ENCODE measurements around the gene SCT. TPM values are rescaled to one million over a fixed set of nuclear protein-coding genes. Genes with fewer than 3 reads are reported as not detected.
A peak's percentile ranks its signal among the peaks of the same experiment; 100 is the strongest.

Gene SCT
- total RNA-seq, 1 donor from 2014 or later, result not detected

DNA sequence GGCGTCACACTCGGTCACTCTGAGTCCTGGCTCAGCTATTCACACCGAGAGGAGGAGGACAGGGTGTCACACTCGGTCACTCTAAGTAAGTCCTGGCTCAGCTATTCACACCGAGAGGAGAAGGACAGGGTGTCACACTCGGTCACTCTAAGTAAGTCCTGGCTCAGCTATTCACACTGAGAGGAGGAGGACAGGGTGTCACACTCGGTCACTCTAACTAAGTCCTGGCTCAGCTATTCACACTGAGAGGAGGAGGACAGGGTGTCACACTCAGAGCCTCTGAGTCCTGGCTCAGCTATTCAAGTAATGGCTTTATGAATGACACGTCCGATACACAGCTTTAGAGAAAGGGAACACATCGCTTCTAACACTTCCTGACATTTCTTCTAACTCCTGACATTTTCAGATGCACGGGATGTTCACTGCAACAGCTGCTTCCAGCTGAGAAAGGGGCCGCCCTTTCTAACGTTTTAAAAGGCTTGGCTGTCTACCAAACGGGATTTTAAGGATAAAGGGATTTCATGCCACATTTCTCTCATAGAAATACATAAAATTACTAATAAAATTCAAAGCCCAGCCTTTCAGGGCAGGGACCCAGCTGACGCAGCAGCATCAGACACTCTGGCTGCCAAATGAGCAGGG lies 38.2 kb upstream of the SCT start:
- H3K27me3 ChIP-seq, result no peaks in the 10 kb centered on the region
- intact Hi-C loops (cut with DNase I), result no loop called here
- no peaks in the 10 kb centered on the region for H3K36me3 ChIP-seq
- no peak for DNase-seq (ENCODE audit: extremely low spot score in 2 of 2)
- H3K4me3 ChIP-seq, result no peak overlapping the region
- H3K9me3 ChIP-seq, result no peaks in the 10 kb centered on the region
- TF ChIP-seq, protein P1, sequence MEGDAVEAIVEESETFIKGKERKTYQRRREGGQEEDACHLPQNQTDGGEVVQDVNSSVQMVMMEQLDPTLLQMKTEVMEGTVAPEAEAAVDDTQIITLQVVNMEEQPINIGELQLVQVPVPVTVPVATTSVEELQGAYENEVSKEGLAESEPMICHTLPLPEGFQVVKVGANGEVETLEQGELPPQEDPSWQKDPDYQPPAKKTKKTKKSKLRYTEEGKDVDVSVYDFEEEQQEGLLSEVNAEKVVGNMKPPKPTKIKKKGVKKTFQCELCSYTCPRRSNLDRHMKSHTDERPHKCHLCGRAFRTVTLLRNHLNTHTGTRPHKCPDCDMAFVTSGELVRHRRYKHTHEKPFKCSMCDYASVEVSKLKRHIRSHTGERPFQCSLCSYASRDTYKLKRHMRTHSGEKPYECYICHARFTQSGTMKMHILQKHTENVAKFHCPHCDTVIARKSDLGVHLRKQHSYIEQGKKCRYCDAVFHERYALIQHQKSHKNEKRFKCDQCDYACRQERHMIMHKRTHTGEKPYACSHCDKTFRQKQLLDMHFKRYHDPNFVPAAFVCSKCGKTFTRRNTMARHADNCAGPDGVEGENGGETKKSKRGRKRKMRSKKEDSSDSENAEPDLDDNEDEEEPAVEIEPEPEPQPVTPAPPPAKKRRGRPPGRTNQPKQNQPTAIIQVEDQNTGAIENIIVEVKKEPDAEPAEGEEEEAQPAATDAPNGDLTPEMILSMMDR (IDR thresholded peaks at IDR 0.05), result no peak
- TF ChIP-seq POLR2A (IDR thresholded peaks at IDR 0.05) (no peak), POLR2AphosphoS5 (IDR thresholded peaks at IDR 0.05; ENCODE audit: insufficient read depth in 1 of 2, low read depth in 1 of 2) (peak in 1 of 2 donors; percentile 68)
- peak overlapping the region; percentile 76 for H3K27ac ChIP-seq
- H3K4me1 ChIP-seq, result peaks cover 15% of the 10 kb centered on the region

DNA sequence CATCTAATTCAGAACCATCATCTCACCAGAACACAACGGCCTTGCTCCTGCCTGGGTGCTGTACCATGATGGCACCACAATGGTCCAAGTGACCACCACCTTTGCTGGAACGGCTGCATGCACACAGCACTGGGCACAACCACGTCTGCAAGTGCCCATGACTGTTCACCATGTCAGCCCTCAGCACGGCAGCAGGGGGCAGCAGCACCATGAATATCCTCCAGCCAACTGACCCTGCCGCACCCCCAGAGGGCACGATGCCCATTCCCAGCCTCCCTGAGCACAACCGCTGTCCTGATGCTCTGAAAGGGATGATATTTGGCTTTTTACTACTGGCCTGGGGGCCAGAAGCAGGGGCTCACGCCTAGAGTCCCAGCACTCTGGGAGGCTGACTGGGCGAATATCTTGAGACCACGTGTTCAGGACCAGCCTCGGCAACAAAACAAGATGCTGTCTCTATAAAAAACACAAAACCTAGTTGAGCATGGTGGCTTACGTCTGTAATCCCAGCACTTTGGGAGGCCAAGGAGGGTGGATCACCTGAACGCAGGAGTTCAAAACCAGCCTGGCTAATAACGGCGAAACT lies 35.8 kb upstream of the SCT start:
- TF ChIP-seq POLR2A (IDR thresholded peaks at IDR 0.05), result no peak
- TF ChIP-seq, protein P1 (IDR thresholded peaks at IDR 0.05), result peak; percentile 41 to 73 (median 69)
- TF ChIP-seq POLR2AphosphoS5 (IDR thresholded peaks at IDR 0.05; ENCODE audit: insufficient read depth in 1 of 2, low read depth in 1 of 2), result peak in 1 of 2 donors; percentile 32
- no peak for DNase-seq (ENCODE audit: extremely low spot score in 2 of 2)
- H3K36me3 ChIP-seq, result peaks cover 0 to 4% of the 10 kb centered on the region in 2 donors
- H3K9me3 ChIP-seq, result no peaks in the 10 kb centered on the region
- H3K4me3 ChIP-seq, result no peak overlapping the region
- H3K27ac ChIP-seq, result no peak overlapping the region
- intact Hi-C loops (cut with DNase I), result loop anchor here (5.0 kb wide), 1 partner anchor 65 kb away; no protein-coding TSS in a partner anchor
- H3K4me1 ChIP-seq, result peaks cover 17% of the 10 kb centered on the region
- no peaks in the 10 kb centered on the region for H3K27me3 ChIP-seq

DNA sequence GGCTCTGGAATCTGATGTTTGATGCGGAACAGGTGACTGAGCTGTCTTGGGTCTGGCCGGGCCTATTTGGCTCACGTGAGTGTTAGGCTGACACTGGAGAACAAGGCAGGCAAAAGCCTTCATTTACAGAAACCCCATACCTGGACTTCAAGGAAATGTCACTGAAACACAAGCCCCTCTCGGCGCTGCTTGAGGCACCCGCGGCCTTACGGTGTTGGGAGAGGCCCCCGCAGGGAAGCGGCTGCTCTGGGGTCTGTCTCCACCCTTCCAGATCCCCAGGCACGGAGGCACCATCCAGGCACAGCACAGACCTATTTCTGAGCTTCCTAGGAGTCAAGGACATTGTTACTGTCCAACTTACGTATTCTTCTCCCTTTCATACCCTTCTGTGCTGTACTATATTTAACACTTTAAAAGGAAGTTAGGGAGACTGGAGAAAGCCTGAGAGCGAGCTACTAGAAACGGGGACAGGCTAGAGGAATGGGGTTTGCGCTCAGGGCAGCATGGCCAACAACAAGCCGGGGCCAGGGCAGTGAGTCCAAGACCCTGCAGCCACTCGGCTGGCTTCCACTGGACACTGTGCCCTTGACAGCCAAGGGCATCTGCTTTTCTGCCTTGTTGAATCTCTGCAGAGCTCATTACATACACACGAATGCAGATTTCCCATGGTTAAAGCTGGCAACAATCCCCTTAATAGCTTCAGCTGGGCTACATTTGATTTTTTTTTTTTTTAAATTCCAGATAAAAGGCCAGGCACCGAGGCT lies 33.9 kb upstream of the SCT start:
- TF ChIP-seq POLR2AphosphoS5 (IDR thresholded peaks at IDR 0.05; ENCODE audit: insufficient read depth in 1 of 2, low read depth in 1 of 2) (no peak), POLR2A (IDR thresholded peaks at IDR 0.05) (no peak)
- TF ChIP-seq, protein P1 (IDR thresholded peaks at IDR 0.05), result no peak
- H3K9me3 ChIP-seq, result no peaks in the 10 kb centered on the region
- intact Hi-C loops (cut with DNase I), result loop anchor here (5.0 kb wide), 1 partner anchor 66 kb away; no protein-coding TSS in a partner anchor
- DNase-seq (ENCODE audit: extremely low spot score in 2 of 2), result no peak
- peaks cover 15% of the 10 kb centered on the region for H3K4me1 ChIP-seq
- no peaks in the 10 kb centered on the region for H3K27me3 ChIP-seq
- H3K4me3 ChIP-seq, result no peak overlapping the region
- H3K36me3 ChIP-seq, result peaks cover 0 to 4% of the 10 kb centered on the region in 2 donors
- H3K27ac ChIP-seq, result no peak overlapping the region

DNA sequence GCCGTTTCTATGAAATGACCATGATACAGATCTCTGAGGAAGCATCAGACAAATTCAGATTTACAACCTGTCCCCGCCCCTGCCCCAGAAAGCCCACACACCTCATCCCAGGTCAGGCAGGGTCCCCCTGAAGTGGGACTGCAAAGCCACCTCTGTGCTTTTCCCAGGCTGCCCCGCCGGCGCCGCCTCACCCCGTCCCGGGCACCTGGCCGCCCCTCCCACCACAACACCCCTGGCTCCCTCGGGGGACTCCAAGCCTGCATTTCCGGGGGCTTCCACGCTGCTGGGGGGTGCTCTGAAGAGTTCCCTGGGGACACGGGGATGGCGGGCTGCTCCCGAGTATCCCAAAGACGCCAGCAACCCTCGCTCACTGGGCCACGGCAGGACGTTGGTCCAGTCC lies 33.3 kb upstream of the SCT start:
- TF ChIP-seq, protein P1 (IDR thresholded peaks at IDR 0.05), result no peak
- TF ChIP-seq POLR2A (IDR thresholded peaks at IDR 0.05), result no peak
- no peak for TF ChIP-seq POLR2AphosphoS5 (IDR thresholded peaks at IDR 0.05; ENCODE audit: insufficient read depth in 1 of 2, low read depth in 1 of 2)
- Histone ChIP-seq H3K27me3 (no peaks in the 10 kb centered on the region), H3K9me3 (no peaks in the 10 kb centered on the region), H3K4me1 (peaks cover 9% of the 10 kb centered on the region), H3K4me3 (no peak overlapping the region), H3K27ac (no peak overlapping the region), H3K36me3 (peaks cover 0 to 4% of the 10 kb centered on the region in 2 donors)
- intact Hi-C loops (cut with DNase I), result loop anchor here (5.0 kb wide), 1 partner anchor 67 kb away; no protein-coding TSS in a partner anchor
- DNase-seq (ENCODE audit: extremely low spot score in 2 of 2), result no peak
